ENCODE data around the gene PPP1R15B. TPM values are rescaled to one million over a fixed set of nuclear protein-coding genes. Genes with fewer than 3 reads are reported as not detected.

PPP1R15B gene
- total RNA-seq, 4 donors from 2014 or later: 33.8 to 90.5 (median 72.3) TPM

Small RNA genes within 50 kb of the gene (small RNA-seq; reads per million reads assigned to genes)
- gene AL606489.2: 0 reads per million in 2 donors

Other genes with a start within 250 kb of the PPP1R15B start
- not detected for gene REN, start 245.5 kb downstream of the PPP1R15B start, total RNA-seq
- gene KISS1, start 215.3 kb downstream of the PPP1R15B start, total RNA-seq: 1 to 10 TPM in 2 of 4 donors, not detected in 2; 3.0 to 7.0 TPM
- 100 to 1,000 TPM in 1 of 4 donors, 10 to 100 TPM in 3; 11.6 to 101 (median 69.1) TPM for gene GOLT1A, start 197.8 kb downstream of the PPP1R15B start, total RNA-seq
- 10 to 100 TPM; 57.3 to 91.6 (median 70.2) TPM for gene PLEKHA6, start 51.9 kb downstream of the PPP1R15B start, total RNA-seq
- gene PIK3C2B, start 83.0 kb upstream of the PPP1R15B start, total RNA-seq: 100 to 1,000 TPM in 3 of 4 donors, 10 to 100 TPM in 1; 68.5 to 162 (median 134) TPM
- gene MDM4, start 104.6 kb upstream of the PPP1R15B start, total RNA-seq: 100 to 1,000 TPM in 3 of 4 donors, 10 to 100 TPM in 1; 83.0 to 227 (median 125) TPM